Stimulated activated effector memory CD8-positive, alpha-beta T cell treated with anti-CD3 and anti-CD28 coated beads, Interleukin-12 subunit alpha, Interleukin-12 subunit beta, amount 100 ng/mL, for 72 hours (primary cell): Measurements from ENCODE around the gene C6orf141.

Experiments used
- ATAC-seq: fragments of 150-1000 bp; cut with Tn5 transposase; 2 replicates; pipeline ENCODE4 v1.10.0; 2021
- DNase-seq, 2 donors: peaks; one replicate each; pipeline ENCODE4 v3.0.0; 2021 to 2022; ENCODE audit warnings: low spot score in 2 of 2
- H3K27ac Mint-ChIP-seq: one replicate; pipeline ENCODE4 v1.8.0; 2022; ENCODE audit warnings: mild to moderate bottlenecking, mixed read lengths
- H3K36me3 Mint-ChIP-seq: one replicate; pipeline ENCODE4 v1.8.0; 2022; ENCODE audit warnings: mild to moderate bottlenecking, mixed read lengths
- H3K4me1 Mint-ChIP-seq: one replicate; pipeline ENCODE4 v1.8.0; 2022; ENCODE audit warnings: mixed read lengths
- H3K4me3 Mint-ChIP-seq: one replicate; pipeline ENCODE4 v1.8.0; 2022; ENCODE audit warnings: mild to moderate bottlenecking, mixed read lengths
- H3K9me3 Mint-ChIP-seq: one replicate; pipeline ENCODE4 v1.8.0; 2022; ENCODE audit warnings: mixed read lengths

C6orf141 gene

GRCh38 chr6:49527320-49527719, 23.1 kb upstream of the C6orf141 start:
- H3K4me1 Mint-ChIP-seq = no peaks in the 10 kb centered on the region
- DNase-seq (no peak), ATAC-seq (no peak)
- no peaks in the 10 kb centered on the region for H3K36me3 Mint-ChIP-seq
- H3K4me3 Mint-ChIP-seq = no peak overlapping the region
- no peak overlapping the region for H3K27ac Mint-ChIP-seq
- no peaks in the 10 kb centered on the region for H3K9me3 Mint-ChIP-seq

GRCh38 chr6:49528571-49528970, 21.9 kb upstream of the C6orf141 start:
- Mint-ChIP-seq H3K27ac (no peak overlapping the region), H3K9me3 (no peaks in the 10 kb centered on the region), H3K4me1 (no peaks in the 10 kb centered on the region), H3K4me3 (no peak overlapping the region), H3K36me3 (no peaks in the 10 kb centered on the region)
- no peak for ATAC-seq
- DNase-seq = no peak

DNA sequence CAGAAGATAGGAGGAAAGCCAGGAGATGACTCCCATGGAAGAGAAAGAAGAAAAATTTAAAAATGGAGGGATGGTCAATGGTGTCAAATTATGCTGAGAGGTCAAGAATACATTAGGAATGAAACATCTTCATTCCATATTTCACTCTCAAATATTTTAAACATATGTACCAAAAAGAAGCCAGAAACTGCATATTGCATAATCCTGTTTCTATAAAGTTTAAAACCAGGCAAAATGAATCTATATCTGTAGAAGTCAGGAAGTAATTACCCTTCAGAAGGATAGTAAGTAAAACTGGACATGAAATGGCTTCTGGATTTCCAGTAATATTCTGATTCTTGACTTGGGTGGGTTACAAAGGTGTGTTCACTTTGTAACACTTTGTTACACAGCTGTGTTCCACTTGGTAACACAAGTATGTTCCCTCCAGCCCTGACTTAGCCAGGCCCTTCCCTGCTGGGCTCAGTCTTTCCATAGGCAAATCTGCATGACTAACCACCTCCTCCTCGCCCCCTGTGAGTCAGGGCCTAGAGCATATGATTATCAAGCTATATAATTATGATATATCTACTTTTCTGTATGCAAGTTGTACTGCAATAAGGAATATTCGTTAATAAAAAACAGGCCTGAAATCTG, 20.2 kb upstream of the C6orf141 start:
- Mint-ChIP-seq H3K36me3 (no peaks in the 10 kb centered on the region), H3K9me3 (no peaks in the 10 kb centered on the region), H3K4me1 (no peaks in the 10 kb centered on the region), H3K27ac (no peak overlapping the region), H3K4me3 (no peak overlapping the region)
- no peak for DNase-seq
- ATAC-seq = no peak

- H3K4me3 Mint-ChIP-seq = no peak overlapping the region
- peak; percentile 69 for ATAC-seq
- H3K9me3 Mint-ChIP-seq = no peaks in the 10 kb centered on the region
- DNase-seq = no peak
- H3K4me1 Mint-ChIP-seq = no peaks in the 10 kb centered on the region
- no peaks in the 10 kb centered on the region for H3K36me3 Mint-ChIP-seq
- no peak overlapping the region for H3K27ac Mint-ChIP-seq
These were observed 18.5 kb upstream of the C6orf141 start for GRCh38 chr6:49531774-49532569.

GRCh38 chr6:49535795-49536194, 14.7 kb upstream of the C6orf141 start:
- no peak overlapping the region for H3K27ac Mint-ChIP-seq
- H3K9me3 Mint-ChIP-seq = no peaks in the 10 kb centered on the region
- ATAC-seq (no peak), DNase-seq (no peak)
- H3K4me3 Mint-ChIP-seq = no peak overlapping the region
- no peaks in the 10 kb centered on the region for H3K4me1 Mint-ChIP-seq
- H3K36me3 Mint-ChIP-seq = no peaks in the 10 kb centered on the region

- DNase-seq = no peak
- no peak overlapping the region for H3K27ac Mint-ChIP-seq
These were observed 11.4 kb upstream of the C6orf141 start for GRCh38 chr6:49539102-49539501.

DNA sequence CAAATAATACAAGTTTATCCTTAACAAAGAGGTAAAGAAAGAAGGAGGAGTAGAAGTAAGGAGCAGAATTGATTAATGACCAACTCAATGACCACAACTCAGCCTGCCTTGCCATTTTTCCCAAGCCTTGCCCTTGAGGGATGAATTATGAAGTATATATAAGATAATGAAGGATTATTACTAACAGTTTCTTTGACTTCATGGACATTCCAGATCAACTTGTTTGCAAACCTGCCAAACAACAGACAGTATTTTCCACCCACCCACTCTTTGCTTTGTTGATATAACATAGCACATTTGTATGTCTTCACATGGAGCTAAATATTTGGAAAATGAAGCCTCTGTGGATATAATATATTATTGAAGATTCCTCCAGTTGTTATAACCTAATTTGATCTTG, 9.9 kb upstream of the C6orf141 start:
- H3K27ac Mint-ChIP-seq = no peak overlapping the region

More at GRCh38 chr6:49539102-49539501, 11.4 kb upstream of the C6orf141 start:
- Mint-ChIP-seq H3K4me3 (no peak overlapping the region), H3K4me1 (no peaks in the 10 kb centered on the region), H3K9me3 (no peaks in the 10 kb centered on the region), H3K36me3 (no peaks in the 10 kb centered on the region)
- ATAC-seq = no peak

DNA sequence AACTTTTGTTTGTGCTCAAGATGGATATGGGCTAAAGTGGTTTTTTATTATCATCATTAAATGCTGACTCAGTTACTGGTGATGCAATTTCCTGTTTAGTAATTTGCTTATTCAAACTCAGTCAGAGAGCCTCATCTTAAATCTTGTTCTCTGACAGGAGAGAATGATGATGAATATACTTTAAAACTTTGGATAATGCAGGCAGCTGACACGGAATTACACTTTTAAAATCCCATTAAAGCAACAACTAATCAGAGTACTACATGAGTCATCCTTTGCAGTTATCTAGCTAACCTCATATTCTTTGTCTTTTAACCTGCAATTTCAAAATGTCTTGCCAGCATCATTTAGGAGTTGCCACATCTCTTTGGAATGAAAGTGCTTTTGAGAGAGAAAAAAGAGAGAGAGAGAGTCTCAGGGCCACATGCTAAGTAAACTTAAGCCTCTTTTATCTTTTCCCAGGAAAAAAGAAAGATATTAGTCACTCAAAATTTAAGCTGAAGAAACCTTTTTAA, 9.2 kb upstream of the C6orf141 start:
- H3K27ac Mint-ChIP-seq = no peak overlapping the region
- DNase-seq (no peak), ATAC-seq (no peak)
- H3K4me3 Mint-ChIP-seq = no peak overlapping the region
- H3K36me3 Mint-ChIP-seq = no peaks in the 10 kb centered on the region
- no peaks in the 10 kb centered on the region for H3K9me3 Mint-ChIP-seq
- H3K4me1 Mint-ChIP-seq = no peaks in the 10 kb centered on the region

More for the DNA sequence above, 9.9 kb upstream of the C6orf141 start:
- H3K36me3 Mint-ChIP-seq = no peaks in the 10 kb centered on the region
- no peaks in the 10 kb centered on the region for H3K9me3 Mint-ChIP-seq
- H3K4me3 Mint-ChIP-seq = no peak overlapping the region
- DNase-seq (no peak), ATAC-seq (no peak)
- H3K4me1 Mint-ChIP-seq = no peaks in the 10 kb centered on the region

DNA sequence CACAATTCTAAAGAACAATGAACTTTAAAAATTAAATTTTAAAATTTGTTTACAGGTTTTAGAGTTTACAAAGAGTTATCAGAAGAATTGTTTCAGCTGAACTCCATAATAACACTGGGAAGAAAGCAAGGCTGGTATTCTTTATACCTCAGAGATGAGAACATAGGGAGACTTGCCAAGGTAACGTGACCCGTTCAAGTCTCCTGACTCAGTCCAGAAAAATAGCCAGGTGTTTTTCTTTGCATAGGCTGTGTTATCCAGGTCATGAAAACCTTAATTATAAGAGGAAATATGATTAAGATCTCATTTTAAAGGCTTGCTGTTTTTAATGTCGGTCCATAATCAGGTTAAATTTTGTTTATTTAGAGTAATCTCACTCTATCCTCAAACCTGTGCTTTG, 8.5 kb upstream of the C6orf141 start:
- no peak for DNase-seq
- Mint-ChIP-seq H3K27ac (no peak overlapping the region), H3K4me3 (no peak overlapping the region), H3K4me1 (no peaks in the 10 kb centered on the region), H3K9me3 (no peaks in the 10 kb centered on the region), H3K36me3 (no peaks in the 10 kb centered on the region)
- no peak for ATAC-seq

DNA sequence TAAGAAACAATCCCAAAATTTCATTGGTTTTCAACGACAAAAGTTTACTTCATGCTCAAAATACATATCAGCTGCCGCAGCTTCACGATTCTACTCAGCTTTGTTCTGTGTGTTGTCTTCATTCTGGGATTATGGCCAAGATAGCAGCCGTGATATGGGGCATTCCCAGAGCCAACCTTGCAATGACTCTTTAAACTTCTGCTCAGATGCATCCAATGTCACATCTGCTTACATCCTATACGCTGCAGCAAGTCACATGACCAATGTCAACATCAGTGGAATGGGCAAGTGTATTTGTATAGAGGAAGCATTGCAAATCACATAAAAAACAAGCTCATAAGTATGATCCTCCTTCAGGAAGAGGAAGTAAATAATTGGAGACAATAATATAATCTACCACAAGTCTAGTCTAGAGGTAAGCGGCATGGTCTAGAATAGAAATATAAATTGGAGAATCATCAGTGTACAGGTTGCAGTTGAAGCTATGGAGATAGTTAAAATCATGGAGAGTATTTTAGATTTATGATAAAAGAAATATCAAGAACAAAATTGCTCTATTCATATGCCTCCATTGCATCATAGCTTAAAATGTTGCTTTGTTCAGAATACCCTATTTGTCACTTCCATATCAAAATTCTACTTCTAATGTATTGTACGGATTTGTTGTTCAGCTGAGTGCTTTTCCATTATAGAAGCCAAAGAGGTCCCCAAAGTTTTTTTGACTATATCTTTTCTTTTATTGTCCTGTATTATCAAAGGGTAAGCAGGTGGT, 7.2 kb upstream of the C6orf141 start:
- no peak overlapping the region for H3K4me3 Mint-ChIP-seq
- no peaks in the 10 kb centered on the region for H3K9me3 Mint-ChIP-seq
- H3K36me3 Mint-ChIP-seq = no peaks in the 10 kb centered on the region
- H3K4me1 Mint-ChIP-seq = no peaks in the 10 kb centered on the region
- DNase-seq = no peak
- H3K27ac Mint-ChIP-seq = no peak overlapping the region
- ATAC-seq = no peak

DNA sequence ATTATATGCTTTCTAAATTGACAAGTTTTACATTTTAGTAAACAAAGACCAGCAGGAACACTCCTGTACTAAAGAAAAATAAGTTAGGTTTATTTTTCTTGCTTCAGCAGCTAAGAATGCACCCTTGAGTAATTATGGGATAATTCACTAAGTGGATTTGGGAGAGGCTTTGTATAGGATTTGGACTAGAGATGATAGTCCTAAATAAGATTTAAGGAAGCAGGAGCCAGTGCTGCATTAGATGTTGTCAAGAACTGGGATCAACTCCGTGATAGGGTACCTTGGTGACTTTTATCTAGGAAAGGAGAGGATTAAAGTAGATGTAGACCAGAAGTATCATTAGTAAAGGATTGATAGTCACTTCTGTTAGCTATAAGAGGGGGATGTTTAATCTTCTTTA, 4.1 kb upstream of the C6orf141 start:
- Mint-ChIP-seq H3K4me1 (peaks cover 12% of the 10 kb centered on the region), H3K27ac (no peak overlapping the region), H3K9me3 (no peaks in the 10 kb centered on the region), H3K4me3 (no peak overlapping the region), H3K36me3 (no peaks in the 10 kb centered on the region)
- no peak for DNase-seq
- no peak for ATAC-seq

GRCh38 chr6:49548613-49549304, 1.7 kb upstream of the C6orf141 start:
- H3K36me3 Mint-ChIP-seq = no peaks in the 10 kb centered on the region
- H3K9me3 Mint-ChIP-seq = no peaks in the 10 kb centered on the region
- ATAC-seq (no peak), DNase-seq (no peak)
- H3K4me1 Mint-ChIP-seq = peaks cover 19% of the 10 kb centered on the region
- no peak overlapping the region for H3K4me3 Mint-ChIP-seq
- no peak overlapping the region for H3K27ac Mint-ChIP-seq

GRCh38 chr6:49549691-49550491, 577 bp upstream of the C6orf141 start:
- H3K4me1 Mint-ChIP-seq = peaks cover 19% of the 10 kb centered on the region
- H3K36me3 Mint-ChIP-seq = no peaks in the 10 kb centered on the region
- peak overlapping the region; percentile 70 for H3K4me3 Mint-ChIP-seq
- no peak for DNase-seq
- no peaks in the 10 kb centered on the region for H3K9me3 Mint-ChIP-seq
- ATAC-seq = no peak
- H3K27ac Mint-ChIP-seq = peak overlapping the region; percentile 65

GRCh38 chr6:49551078-49551865, 804 bp downstream of the C6orf141 start:
- Mint-ChIP-seq H3K9me3 (no peaks in the 10 kb centered on the region), H3K36me3 (no peaks in the 10 kb centered on the region), H3K27ac (no peak overlapping the region), H3K4me1 (peaks cover 19% of the 10 kb centered on the region), H3K4me3 (peak overlapping the region; percentile 70)
- ATAC-seq (peak; percentile 49), DNase-seq (no peak)
